Tongue (tissue), 3 donors: ENCODE measurements around the gene ACYP1. TPM values are rescaled to one million over a fixed set of nuclear protein-coding genes. Genes with fewer than 3 reads are reported as not detected.

Experiments
- DNase-seq: peaks from one replicate; pipeline ENCODE4 v3.0.0-alpha.2; 2015
- small RNA-seq: library from RNA; depleted of rRNA; stranded (forward); fragments of <200 nt; gene quantifications from one replicate; pipeline ENCODE3, GENCODE V24; 2014; ENCODE audit warnings: low replicate concordance
- total RNA-seq: library from RNA; depleted of rRNA; stranded (reverse); fragments of >200 nt; gene quantifications from one replicate; pipeline ENCODE4 v1.2.3, GENCODE V29; 2014

ACYP1 gene
- total RNA-seq, 1 donor from 2014 or later = 14.6 TPM

DNA sequence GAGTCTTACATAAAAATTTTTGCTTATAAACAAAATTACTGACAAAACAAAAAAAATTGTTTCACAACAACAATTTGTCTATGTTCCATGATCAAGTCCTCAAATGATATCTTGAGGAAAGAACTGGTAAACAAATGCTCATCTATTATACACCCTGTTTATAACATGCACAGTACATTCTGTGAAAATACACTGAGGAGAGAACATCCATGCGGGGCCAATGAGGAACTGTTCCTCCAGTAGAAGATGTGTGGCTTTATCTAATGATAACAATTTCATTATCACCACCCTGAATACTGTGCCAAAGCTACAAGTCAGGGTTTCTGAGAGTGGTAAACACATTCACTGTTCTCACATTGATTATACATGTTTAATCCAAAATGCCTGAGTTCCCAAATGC is 23.3 kb downstream of the ACYP1 start:
- DNase-seq = no peak

DNA sequence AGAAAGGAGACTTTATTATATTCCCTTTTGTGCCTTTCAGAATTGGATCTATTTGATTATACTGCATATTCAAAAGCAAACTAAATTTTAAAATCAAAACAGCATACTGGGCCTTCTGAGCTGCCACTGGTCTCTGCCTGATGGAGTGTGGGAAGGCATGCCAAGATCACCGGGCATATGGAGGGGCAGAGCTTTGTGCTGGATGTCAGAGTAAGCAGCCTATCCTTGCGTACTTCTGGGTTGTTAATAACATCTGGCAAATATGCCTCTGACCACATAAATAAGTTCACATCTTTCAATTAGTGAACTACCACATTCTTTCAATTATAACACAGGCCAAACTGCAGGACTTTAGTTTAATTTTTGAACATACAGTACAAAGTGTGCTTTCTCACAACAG is 30.9 kb downstream of the ACYP1 start:
- no peak for DNase-seq

DNA sequence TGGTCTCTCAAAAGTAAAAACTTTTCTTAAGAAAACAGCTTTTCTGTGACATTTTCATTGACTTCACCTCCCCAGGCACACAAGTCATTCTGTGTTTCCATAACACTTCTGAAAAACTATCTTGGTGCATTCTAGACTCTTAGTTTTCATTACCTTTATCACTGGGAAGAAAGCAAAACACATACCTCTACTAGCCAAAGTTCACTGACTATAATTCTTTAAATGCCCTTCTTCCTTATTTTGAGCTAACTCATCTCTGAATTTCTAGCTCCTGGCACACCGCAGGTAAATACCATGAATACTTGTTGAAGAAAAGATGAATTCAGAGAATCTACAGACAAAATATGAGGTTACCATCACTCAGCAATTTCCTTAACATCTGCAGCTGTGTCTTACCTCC is 33.7 kb downstream of the ACYP1 start:
- no peak for DNase-seq

DNA sequence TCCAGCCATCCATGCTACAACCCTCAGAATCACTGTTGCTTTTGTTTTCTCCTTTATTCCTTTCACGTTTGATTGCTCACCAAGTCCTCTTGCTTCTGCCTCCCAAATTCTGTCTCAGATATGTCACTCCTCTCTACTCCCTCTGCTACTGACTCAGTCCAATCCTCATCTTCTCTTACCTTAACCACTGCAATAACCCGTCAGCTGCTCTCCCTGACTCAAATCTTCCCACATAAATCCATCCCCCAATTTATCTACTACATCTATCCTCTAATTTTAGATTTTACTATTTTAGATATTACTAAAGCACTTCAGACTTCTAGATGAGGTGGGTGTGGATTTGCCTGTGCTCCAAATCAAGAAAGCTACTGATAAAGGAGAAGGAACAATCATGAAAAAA is 37.9 kb downstream of the ACYP1 start:
- no peak for DNase-seq

DNA sequence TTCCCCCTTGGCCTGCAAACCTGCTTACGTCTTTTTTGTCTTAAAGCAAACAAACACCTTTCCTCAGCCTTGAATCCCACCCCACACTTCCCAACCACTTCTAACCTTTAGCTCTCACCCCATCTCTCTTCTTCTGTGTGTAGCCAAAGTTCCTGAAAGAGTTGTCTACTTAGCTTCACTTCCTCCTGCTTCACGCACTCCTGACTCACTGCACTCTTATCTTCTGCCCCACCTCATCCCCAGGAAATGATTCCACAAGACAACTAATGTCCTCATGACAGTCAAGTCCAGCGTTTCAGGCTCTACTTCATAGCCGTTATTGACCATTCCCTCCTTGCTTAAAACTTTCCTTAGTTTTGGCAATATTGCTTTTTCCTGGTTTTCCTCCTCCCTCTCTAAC is 38.7 kb downstream of the ACYP1 start:
- no peak for DNase-seq

DNA sequence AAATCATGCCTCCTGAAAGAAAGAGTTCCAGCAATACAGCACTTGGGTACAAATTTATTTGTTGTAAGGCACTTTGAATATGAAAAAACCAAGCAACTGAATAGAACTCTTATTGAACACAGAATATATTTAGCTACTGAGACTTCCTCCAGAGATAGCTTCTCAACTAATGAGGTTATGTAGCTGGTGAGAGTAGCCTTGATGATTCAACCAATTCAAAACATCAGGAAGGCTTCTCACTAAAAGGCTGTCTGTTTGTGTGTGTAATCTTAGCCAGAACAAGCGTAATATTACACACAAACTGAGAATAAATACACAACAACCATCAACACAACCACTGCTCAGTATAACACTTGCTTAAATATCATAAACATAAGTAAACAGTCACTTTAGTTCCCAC is 40.7 kb downstream of the ACYP1 start:
- no peak for DNase-seq

DNA sequence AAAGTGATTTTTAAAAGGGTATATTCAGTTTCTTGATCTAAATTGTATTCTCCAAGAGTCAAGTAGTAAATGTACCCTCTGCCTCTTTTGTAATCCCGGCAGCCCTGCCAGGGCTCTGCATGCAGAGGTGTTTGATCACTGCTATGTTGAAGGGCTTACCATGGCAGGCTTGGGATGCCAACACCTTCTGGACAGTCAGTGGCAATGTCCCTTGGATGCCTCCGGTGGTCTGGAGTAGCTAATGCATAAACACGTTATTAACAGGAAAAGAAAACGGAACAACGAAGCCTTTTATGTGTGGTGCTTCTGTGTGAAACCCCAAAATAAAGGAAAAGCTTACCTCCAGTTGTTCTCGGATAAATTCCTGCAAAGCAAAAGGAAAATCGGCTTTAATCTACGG is 41.2 kb downstream of the ACYP1 start:
- DNase-seq = peak; percentile 22

DNA sequence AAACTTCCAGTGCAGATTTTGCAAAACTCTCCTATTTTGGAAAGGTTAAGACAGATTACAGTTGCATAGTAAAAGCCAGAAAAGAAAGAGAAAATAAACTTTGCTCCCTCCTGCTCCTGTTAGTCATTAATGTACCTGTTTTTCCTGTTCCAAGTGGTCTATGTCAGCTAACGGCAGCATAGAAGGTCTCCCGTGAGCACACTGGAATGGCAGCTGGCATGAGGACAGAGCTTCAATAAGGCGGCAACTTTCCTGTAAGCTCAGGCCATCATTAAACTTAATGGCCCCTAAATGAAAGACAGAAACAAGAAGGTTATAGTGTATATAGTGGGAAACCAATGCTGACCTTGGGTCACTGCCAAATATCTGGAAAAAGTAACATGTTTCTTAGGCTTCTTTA is 45.1 kb downstream of the ACYP1 start:
- DNase-seq = peak; percentile 21

DNA sequence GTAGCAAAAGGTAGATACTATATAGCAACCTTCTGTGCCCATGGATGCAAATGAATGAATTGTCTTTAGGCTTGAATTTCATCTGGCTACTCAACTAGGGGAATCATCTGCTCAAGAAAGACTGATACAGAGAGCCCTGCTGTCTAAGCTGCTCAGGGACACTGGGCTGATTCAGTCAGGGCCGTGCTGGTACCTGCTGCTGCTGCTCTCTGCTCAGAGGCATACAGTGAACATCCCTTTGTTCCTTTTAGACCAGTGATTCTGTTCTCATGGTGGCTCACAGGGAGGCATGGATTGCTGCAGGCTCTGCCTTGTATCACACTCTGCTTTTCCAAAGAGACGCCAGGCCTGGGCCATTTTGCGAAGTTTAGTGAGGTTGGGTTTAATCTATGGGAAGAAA is 47.0 kb downstream of the ACYP1 start:
- DNase-seq = no peak

DNA sequence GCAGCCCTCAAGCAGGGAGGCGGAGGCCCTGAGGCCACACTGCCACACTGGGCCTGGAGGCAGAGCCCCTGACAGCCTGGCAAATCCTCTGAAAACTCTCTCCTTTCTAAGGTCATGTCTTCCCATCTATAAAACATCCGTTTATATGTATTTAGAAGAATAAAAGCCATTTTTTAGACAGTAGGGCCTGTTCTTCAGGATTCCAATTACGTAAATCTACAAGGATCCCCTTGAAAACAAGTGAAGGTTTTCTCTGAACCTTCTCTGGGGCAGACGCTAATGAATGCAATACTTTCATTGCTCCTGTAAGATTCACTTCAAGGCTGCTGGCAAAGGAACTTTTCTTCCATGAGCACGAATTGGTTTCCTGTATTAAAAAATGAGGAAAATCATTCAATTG is 48.3 kb downstream of the ACYP1 start:
- no peak for DNase-seq

DNA sequence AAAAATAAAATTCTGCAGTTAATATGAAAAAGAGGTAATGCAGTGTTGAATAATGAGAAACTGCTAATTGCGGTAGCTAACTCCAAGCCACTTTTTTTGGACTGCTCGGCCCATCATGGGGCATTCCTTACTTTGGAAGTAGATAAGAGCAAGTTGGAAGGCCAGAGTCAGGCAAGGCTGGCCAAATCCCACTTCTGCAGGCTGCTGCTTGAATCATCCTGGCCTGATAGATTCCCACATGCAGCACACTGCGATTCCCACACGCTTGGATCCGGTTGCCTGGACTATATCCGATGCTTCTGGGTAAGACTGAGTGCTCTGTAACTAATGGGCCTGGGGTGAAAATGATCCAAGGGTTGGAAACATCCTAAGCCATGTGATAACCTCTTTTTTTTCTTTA is 50.5 kb downstream of the ACYP1 start:
- DNase-seq = no peak

DNA sequence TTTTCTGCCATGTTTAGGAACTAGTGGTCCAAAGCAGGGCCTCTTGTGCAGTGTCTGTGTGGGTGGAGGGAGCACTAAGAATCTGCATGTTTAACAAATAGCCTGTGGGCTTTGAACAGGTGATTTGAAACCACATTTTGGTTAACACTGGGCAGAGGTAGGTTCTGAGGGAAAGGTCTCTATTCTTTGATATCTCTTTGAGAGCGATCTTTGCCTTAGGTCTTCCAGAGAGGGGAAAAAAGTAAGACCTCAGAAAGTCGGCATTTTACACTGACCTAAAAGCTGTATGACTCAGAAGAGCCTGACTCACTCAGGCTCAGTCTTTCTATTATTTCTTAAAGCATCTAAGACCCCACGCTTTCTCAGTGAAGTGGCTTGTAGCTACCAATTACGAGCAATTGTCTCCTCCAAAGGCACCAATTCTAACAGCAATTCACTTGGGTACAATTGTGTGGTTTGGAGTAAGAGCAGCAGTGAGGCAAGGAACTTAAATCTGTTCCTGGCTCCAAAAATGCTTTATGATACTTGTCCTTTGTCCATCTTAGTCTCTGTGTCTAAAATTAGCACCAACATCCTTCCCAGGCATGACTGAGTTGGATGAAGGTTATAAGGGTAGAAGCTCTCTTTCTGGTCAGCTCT is 52.3 kb downstream of the ACYP1 start:
- DNase-seq = no peak

DNA sequence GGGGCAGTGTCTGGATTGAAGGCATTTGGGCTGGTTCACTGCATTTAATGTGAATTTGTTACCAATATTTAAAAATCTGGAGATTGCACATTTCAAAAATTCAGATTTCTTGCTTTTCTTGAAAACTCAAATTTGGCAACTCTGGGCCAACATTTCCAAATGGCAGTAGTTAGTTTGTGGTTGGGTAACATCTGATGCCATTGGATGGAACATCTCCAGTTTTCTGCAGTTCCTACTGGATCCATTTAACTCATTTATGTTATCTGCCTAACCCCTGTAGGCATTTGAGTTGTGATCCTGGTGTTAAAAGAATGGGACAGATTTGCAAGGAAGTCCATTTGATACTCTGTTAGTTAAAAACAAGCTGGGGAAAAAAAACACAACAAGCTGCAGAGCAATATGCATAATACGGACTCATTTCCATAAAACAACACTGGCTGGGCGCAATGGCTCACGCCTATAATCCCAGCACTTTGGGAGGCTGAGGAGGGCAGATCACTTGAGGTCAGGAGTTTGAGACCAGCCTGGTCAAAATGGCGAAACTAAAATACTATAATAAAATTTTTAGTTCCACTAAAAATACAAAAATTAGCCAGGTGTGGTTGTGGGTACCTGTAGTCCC is 53.2 kb downstream of the ACYP1 start:
- DNase-seq = no peak

DNA sequence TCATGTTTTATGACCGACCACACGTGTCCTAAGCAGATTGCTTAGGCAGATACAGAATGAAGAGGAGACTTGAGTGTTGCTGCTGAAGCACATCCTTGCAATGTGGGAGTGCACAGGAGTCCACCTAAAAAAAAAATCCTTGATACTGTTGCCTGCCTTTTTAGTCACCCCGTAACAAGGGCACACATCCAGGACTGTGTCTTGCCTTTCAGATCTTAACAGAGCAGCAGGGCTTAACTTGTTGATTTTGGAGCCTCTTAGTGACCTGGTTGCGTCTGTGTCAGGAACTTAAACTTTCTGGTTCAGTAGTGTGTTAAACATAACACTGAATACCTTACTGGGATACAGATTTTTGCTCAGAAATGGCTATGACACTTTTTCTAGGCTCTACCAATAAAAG is 54.6 kb downstream of the ACYP1 start:
- DNase-seq = no peak

DNA sequence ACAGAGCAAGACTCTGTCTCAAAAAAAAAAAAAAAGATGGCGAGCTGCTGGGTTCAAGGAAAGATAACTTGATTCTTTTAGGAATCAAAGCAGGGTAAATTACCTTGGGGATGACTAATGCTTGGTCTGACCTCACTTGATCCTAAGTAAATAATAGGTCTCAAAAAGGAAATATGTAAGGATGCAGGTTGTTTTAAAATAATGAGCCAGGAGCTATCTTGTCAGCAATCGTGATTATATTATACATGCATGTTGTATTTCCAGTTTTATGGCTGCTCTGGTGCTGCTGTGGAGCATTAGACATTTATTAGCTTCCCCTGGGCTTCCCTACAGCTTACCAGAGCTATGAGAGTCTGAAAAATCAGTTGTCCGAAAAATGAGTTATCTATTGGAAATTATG is 58.5 kb downstream of the ACYP1 start:
- no peak for DNase-seq

DNA sequence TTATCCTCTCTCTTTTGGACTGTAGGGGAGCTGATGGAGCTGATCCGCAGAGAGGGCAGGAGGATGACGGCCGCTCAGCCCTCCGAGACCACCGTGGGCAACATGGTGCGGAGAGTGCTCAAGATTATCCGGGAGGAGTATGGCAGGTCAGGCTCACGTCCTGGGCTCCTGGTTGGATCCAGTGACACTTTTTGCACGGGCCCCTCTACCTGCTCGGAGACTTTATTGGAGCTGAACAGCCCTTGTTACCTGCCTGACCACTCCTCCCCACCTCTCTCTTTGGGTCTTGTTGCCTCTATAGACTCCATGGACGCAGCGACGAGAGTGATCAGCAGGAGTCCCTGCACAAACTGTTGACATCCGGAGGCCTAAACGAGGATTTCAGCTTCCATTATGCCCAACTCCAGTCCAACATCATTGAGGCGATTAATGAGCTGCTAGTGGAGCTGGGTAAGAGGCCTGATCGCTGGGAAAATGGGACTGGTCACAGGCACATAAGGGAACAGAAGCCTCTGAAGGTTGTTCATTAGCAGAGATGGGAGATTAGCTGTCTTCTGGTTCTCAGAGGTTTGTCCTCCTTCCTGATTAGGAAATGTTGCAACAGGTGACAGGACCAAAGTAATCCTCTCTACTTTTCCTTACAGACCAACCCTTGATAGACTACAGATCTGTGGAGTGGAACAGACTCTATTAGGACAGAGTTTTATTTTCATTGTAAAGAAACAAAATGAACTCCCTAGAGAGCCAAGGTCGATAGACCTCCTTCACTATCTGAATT is 60.4 kb downstream of the ACYP1 start:
- DNase-seq = no peak

Small RNA genes lying within 50 kb of the gene (small RNA-seq; reads per million reads assigned to genes)
- gene RNU6-689P = not detected

Other genes starting within 250 kb of the ACYP1 start
- gene PROX2, start 187.9 kb downstream of the ACYP1 start, total RNA-seq = not detected
- 78.7 TPM for gene DLST, start 182.1 kb downstream of the ACYP1 start, total RNA-seq
- 12.6 TPM for gene RPS6KL1, start 140.8 kb downstream of the ACYP1 start, total RNA-seq
- 8.6 TPM for gene PGF, start 108.4 kb downstream of the ACYP1 start, total RNA-seq
- gene EIF2B2, start 61.1 kb downstream of the ACYP1 start, total RNA-seq = 46.8 TPM
- gene MLH3, start 12.6 kb downstream of the ACYP1 start, total RNA-seq = 63.5 TPM
- gene ZC2HC1C, start 5.6 kb upstream of the ACYP1 start, total RNA-seq = 0.62 TPM
- 70.2 TPM for gene NEK9, start 63.0 kb upstream of the ACYP1 start, total RNA-seq
- gene TMED10, start 112.6 kb upstream of the ACYP1 start, total RNA-seq = 189 TPM
- 136 TPM for gene FOS, start 214.8 kb upstream of the ACYP1 start, total RNA-seq